Measurements from ENCODE around the gene LCE1D. TPM values are rescaled to one million over a fixed set of nuclear protein-coding genes. Genes with fewer than 3 reads are reported as not detected.

Gene LCE1D, protein sequence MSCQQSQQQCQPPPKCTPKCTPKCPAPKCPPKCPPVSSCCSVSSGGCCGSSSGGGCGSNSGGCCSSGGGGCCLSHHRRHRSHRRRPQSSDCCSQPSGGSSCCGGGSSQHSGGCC
- total RNA-seq: not detected in 2 replicates
- not detected in 2 replicates for polyA plus RNA-seq

GRCh38 chr1:152796421-152796820 is at the start of gene LCE1D:
LCE1D (plus strand) TSS chr1:152796721; CDS start chr1:152797795, 1,074 bp downstream.
- H3K36me3 ChIP-seq: no peaks in the 10 kb centered on the region
- H3K9me3 ChIP-seq (ENCODE audit: low read depth): peaks cover 4% of the 10 kb centered on the region
- H3K27me3 ChIP-seq: no peaks in the 10 kb centered on the region
- no peak within 1 kb of the TSS for H3K4me3 ChIP-seq
- no peak within 1 kb of the TSS for H3K27ac ChIP-seq
- no peaks in the 10 kb centered on the region for H3K4me1 ChIP-seq (ENCODE audit: low read depth)
- no peak for DNase-seq (ENCODE audit: low read depth in 1 of 2, low spot score in 1 of 2)
- TF ChIP-seq CTCF (IDR thresholded peaks at IDR 0.05; ENCODE audit: low read depth, low read length): no peak

GRCh38 chr1:152747831-152748230 is 48.7 kb upstream of the LCE1D start:
- no peak for DNase-seq (ENCODE audit: low read depth in 1 of 2, low spot score in 1 of 2)
- no peak overlapping the region for H3K4me3 ChIP-seq
- no peak overlapping the region for H3K27ac ChIP-seq
- no peaks in the 10 kb centered on the region for H3K4me1 ChIP-seq (ENCODE audit: low read depth)
- H3K9me3 ChIP-seq (ENCODE audit: low read depth): no peaks in the 10 kb centered on the region
- H3K36me3 ChIP-seq: no peaks in the 10 kb centered on the region
- no peak for TF ChIP-seq CTCF (IDR thresholded peaks at IDR 0.05; ENCODE audit: low read depth, low read length)
- no peaks in the 10 kb centered on the region for H3K27me3 ChIP-seq

GRCh38 chr1:152752225-152752624 is 44.3 kb upstream of the LCE1D start:
- Histone ChIP-seq H3K9me3 (ENCODE audit: low read depth) (no peaks in the 10 kb centered on the region), H3K4me1 (ENCODE audit: low read depth) (no peaks in the 10 kb centered on the region), H3K4me3 (no peak overlapping the region), H3K36me3 (no peaks in the 10 kb centered on the region), H3K27ac (no peak overlapping the region), H3K27me3 (no peaks in the 10 kb centered on the region)
- no peak for DNase-seq (ENCODE audit: low read depth in 1 of 2, low spot score in 1 of 2)
- TF ChIP-seq CTCF (IDR thresholded peaks at IDR 0.05; ENCODE audit: low read depth, low read length): no peak

GRCh38 chr1:152753586-152753985 is 42.9 kb upstream of the LCE1D start:
- DNase-seq (ENCODE audit: low read depth in 1 of 2, low spot score in 1 of 2): no peak
- Histone ChIP-seq H3K27me3 (no peaks in the 10 kb centered on the region), H3K27ac (no peak overlapping the region), H3K36me3 (no peaks in the 10 kb centered on the region), H3K9me3 (ENCODE audit: low read depth) (no peaks in the 10 kb centered on the region), H3K4me1 (ENCODE audit: low read depth) (no peaks in the 10 kb centered on the region), H3K4me3 (no peak overlapping the region)
- no peak for TF ChIP-seq CTCF (IDR thresholded peaks at IDR 0.05; ENCODE audit: low read depth, low read length)

- Histone ChIP-seq H3K27me3 (no peaks in the 10 kb centered on the region), H3K4me1 (ENCODE audit: low read depth) (no peaks in the 10 kb centered on the region), H3K36me3 (no peaks in the 10 kb centered on the region), H3K9me3 (ENCODE audit: low read depth) (no peaks in the 10 kb centered on the region), H3K4me3 (no peak overlapping the region), H3K27ac (no peak overlapping the region)
- no peak for DNase-seq (ENCODE audit: low read depth in 1 of 2, low spot score in 1 of 2)
- TF ChIP-seq CTCF (IDR thresholded peaks at IDR 0.05; ENCODE audit: low read depth, low read length): no peak
These were observed 39.6 kb upstream of the LCE1D start for GRCh38 chr1:152756872-152757271.
